GM18507 (cell line): ENCODE measurements around the gene INSIG1.

Experiments used
- DNase-seq: peaks from one replicate; pipeline ENCODE4 v3.0.0; 2011; ENCODE audit warnings: low read depth; ENCODE audit not compliant: insufficient read length; ENCODE audit errors: extremely low spot score
- FAIRE-seq: peaks from 2 replicates; lab custom pipeline; 2011; peaks lifted over from hg19 to GRCh38; lab: Jason Lieb, UNC

Gene INSIG1

DNA sequence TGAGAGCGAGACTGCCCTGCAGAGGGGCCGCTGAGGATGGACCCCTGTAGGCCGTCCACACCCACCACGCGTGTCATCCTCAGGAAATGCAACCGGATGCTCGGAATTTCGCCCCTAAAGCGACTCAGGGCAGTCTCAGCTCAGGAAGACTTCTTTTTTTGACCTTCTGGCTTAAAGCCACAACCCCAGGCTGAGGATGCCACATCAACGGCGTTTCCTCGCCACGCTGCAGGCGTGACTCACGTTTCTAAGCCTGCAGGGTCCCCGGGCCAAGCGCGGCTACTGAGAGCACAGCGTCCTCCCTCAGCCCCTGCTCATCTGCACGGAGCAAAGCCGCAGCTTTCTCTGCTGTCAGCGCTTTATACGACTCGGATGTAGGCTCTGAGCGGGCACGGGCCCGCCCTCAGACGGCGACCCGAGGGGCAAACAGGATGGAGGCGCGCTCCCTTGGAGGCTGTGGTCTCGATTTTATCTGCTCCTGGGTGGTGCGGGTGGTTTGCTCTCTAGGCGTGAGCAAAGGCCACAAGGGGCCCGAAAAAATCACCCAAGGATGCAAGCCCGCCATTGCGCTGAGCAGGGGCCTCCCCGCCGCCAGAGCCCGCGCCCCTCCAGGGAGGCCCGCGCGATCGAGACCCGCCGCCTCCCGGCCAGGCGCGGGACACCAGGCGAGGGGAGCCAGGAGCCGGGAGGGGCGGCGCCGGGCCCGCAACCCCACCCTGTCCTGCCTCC lies 726 bp upstream of the INSIG1 start:
- peak; percentile 61 for FAIRE-seq
- DNase-seq = no peak

GRCh38 chr7:155298288-155298833 lies 683 bp downstream of the INSIG1 start:
- DNase-seq = no peak
- FAIRE-seq = no peak

DNA sequence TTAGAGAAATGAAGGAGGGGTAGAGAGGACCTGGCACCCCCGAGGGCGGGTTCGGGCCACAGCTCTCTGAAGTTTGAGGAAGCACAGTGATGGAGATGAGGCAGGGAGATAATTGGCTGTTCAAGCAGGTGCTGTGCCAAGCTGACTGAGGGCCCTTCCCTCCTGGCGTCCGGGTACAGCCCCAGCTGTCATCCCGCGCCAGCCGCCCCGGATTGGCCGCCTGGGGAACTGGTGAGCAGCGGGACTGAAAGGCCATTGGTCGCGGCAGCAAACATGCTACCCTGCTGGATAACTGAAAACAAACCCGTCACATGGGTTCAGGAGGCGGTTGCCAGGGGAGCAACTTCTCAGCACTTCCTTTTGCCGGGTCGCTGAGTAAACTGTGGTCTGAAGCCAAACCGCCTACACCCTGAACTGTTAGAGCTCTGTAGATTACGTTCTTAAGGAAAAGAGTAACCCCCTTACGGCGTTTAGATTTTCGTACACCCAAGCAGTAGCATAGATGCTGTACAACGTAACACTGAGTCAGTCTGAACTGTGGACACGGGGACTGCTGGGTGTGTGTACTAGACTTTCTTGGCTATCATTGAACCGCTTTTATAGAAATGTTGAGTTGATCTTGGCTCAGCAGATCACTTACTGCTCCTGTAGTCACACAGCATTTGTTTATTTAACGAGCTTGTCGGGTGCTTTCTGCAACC lies 1.3 kb downstream of the INSIG1 start:
- peak; percentile 89 for DNase-seq
- FAIRE-seq = peak; percentile 97

DNA sequence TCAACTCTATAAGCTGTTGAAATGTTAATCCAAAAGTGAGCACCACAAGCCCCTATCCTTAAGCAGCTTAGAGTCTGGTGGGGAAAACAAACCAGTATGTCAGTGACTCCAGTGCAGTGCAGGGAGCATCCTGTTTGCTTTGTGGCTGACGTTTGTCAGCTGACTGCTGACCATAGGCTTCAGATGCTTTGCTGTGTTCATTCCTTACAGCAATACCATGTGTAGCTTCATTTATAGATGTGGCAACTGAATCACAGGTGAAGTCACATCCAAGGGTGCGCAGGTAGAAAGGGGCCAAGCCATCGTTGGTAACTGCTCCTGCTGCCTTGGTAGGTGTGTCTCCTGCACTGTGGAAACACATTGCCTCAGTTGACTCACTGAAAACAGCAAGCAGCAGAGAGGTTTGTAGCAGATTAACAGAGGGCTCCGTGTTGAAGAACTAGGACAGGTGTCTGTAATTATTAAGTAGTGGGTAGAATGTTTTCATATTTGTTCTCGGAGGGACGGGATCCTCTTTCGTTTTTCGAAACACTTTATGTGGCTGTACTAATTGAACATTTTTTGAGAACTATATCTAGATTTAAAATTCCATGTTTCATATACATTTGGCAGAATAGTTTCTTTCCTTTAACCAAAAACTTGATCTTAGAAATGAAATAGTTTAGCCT lies 2.0 kb downstream of the INSIG1 start:
- FAIRE-seq (peak; percentile 67), DNase-seq (no peak)

- no peak for FAIRE-seq
- no peak for DNase-seq
Measured at GRCh38 chr7:155300641-155301452, 3.2 kb downstream of the INSIG1 start.

DNA sequence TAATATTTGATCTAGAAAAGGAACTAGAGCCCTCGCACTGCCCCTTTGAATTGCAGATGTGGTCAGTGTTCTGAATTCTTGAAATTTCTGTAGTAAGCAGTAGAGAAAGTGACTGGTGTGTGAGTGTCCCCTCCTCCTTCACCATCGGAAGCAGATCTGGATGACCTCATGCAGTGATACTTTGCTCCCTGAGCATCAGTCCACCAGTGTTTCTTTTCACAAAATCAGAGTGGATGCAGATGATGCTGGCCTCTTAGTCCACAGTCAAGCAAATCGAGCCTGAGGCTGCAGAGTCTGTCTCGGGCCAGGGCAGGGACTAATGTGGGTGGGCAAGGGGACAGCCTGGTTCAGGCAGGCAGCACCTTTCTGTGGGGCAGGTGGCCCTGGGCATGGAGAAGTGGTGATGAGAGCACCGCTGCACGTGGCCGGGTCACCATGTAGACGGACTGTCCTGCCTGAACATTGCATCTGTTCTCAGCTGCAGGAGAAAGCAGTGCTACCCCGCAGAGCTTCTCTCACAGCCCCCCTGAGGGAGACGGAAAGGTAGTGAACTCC lies 5.4 kb downstream of the INSIG1 start:
- FAIRE-seq (no peak), DNase-seq (no peak)

- FAIRE-seq (no peak), DNase-seq (no peak)
Measured at GRCh38 chr7:155303897-155304296, 6.2 kb downstream of the INSIG1 start.

DNA sequence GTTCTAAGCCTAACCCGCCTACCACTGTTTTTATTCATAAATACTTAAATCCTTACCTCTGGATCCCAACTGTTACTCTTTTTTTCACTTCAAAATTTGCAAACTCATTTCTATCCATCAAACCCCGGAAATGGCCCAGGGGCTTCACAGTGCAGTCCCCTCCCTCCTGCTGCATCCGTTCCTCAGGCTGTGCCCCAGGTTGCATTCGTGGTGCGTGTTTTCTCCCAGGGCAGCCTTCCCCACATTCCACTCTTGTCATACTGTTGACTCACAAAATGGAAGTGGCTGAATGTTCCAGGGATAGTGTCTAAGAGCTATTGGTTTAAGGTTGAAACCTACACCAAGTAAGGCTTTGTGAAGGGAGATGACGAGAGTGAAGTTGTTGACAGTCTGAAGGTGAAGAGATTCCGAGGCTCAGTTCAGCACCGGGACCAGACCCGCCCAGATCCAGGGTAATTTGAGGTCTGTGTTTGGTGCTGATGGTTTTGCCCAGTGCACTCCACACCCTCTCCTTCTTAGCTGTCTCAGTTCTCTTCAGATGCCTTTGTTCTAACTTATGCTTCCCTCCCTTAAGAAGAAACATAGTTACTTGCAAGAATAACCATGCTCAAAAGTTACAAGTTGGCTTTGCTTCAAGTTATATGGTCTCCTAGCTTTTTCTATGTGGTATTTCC lies 7.7 kb downstream of the INSIG1 start:
- DNase-seq = no peak
- FAIRE-seq = no peak

DNA sequence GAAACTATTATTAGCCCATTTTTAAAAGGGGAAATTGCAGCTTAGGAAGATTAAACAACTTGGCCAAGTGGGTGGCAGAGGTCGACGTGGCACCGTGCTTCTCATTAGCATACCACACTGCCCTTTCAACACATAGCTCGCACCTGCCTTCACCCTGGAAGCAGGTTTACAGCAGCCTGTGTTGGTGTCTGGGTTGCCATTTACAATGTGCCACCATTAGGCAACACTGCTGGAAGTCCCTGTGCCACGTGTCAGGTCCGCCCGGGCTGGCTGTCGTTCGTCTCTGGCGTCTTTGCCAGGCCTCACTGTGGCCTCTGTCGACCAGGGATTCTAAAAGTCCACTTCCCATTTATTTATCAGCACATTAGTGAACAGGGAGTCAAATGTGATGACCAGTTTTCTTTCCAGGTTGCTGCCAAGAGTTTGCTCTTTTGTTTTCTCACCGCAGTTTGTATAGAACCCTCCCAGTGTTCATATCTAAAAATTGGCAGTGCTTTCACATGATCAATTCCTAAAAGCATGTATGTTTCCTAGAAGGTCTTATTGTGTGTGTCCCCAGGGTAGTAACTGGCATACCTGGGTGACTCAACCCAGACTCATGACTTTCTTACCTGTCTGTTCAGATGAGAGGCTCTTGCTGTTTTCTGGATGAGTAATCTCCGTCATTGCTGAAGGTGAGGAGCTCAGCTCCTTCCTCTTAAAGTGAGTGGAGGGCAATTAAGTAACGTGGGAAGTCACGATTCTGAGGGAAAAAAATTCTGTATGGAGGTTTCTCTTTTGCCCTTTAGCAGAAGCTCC lies 9.2 kb downstream of the INSIG1 start:
- no peak for FAIRE-seq
- no peak for DNase-seq

- DNase-seq (no peak), FAIRE-seq (no peak)
Measured at GRCh38 chr7:155308330-155309020, 10.8 kb downstream of the INSIG1 start.

GRCh38 chr7:155309021-155309338 lies 11.3 kb downstream of the INSIG1 start:
- DNase-seq (no peak), FAIRE-seq (no peak)

- FAIRE-seq (no peak), DNase-seq (no peak)
Measured at GRCh38 chr7:155310425-155311114, 12.9 kb downstream of the INSIG1 start.

DNA sequence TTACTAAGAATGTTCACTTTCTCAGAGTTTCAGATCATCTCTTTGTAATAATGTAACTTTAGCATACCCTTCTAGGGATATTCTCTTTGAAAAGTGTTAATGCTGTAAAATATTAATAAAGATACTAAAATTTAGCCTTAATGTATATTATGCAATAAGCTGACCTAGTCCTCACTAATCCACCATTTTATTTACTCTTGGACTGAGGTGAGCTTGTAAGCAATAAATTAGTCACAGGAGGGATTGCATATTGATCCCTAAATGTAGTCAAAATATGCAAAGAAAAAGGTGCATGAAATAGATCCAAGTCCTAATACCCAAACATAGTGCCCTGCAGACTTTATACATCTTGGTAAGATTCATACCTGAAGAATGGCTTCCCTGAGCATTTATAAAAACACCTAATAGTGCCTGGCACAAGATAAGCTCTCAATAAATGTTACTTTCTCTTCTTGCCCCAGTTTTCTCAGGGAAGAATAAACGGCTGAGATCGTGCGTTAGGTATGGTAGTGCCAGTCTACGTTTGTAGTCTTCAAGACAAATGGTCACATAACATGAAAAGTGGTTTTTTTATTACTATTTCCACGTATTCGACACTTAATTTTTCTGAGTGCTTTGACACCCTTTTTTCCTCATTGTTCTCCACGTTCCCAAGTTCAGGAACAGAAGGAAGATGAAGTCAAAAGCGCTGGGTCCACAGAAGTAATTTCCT lies 14.3 kb downstream of the INSIG1 start:
- FAIRE-seq (no peak), DNase-seq (no peak)

- no peak for FAIRE-seq
- DNase-seq = no peak
Measured at GRCh38 chr7:155312633-155313032, 15.0 kb downstream of the INSIG1 start.

GRCh38 chr7:155313096-155313495 lies 15.4 kb downstream of the INSIG1 start:
- FAIRE-seq (no peak), DNase-seq (no peak)

- DNase-seq = no peak
- FAIRE-seq = no peak
Measured at GRCh38 chr7:155315977-155316376, 18.3 kb downstream of the INSIG1 start.
